Neural cell (in vitro differentiated cells): Measurements from ENCODE around the gene SLC25A21. TPM values are rescaled to one million over a fixed set of nuclear protein-coding genes. Genes with fewer than 3 reads are reported as not detected.
"Not testable (repeated sequence)": the region's sequence is repeated elsewhere in the genome, so short reads cannot be mapped to it uniquely, and the experiment has no call there.

Experiments
- H2AFZ ChIP-seq: fragments of 200-600, 300-800 bp; sonication (generic), shearing (Covaris generic); 2 replicates; pipeline ENCODE4 v1.6.0; 2014; ENCODE audit warnings: low read depth, mild to moderate bottlenecking, antibody characterized with exemption, low read length, moderate library complexity
- H3F3A ChIP-seq: fragments of 200-600 bp; shearing (Covaris generic); 2 replicates; pipeline ENCODE4 v1.6.1; 2016; ENCODE audit warnings: mild to moderate bottlenecking, moderate library complexity, mixed read lengths, antibody characterized with exemption, low read length; ENCODE audit not compliant: insufficient read depth, poor library complexity, severe bottlenecking
- H3K27ac ChIP-seq: fragments of 200-600, 300-800 bp; sonication (generic), shearing (Covaris generic); 2 replicates; pipeline ENCODE4 v1.5.1; 2014; ENCODE audit warnings: mild to moderate bottlenecking, low read length, moderate library complexity
- H3K27me3 ChIP-seq: fragments of 300-800, 200-600 bp; sonication (generic), shearing (Covaris generic); 2 replicates; pipeline ENCODE4 v1.6.0; 2014; ENCODE audit warnings: mild to moderate bottlenecking, low read depth, low read length, moderate library complexity; ENCODE audit not compliant: insufficient read depth
- H3K36me3 ChIP-seq: fragments of 300-800, 200-600 bp; sonication (generic), shearing (Covaris generic); 2 replicates; pipeline ENCODE4 v1.5.1; 2014; ENCODE audit warnings: mild to moderate bottlenecking, antibody characterized with exemption, low read length, moderate library complexity; ENCODE audit not compliant: insufficient read depth
- H3K4me2 ChIP-seq: fragments of 300-800, 200-600 bp; sonication (generic), shearing (Covaris generic); 2 replicates; pipeline ENCODE4 v1.6.0; 2014; ENCODE audit warnings: mild to moderate bottlenecking, low read length
- H3K4me3 ChIP-seq: fragments of 300-800, 200-600 bp; sonication (generic), shearing (Covaris generic); 2 replicates; pipeline ENCODE4 v1.5.1; 2014; ENCODE audit warnings: mild to moderate bottlenecking, low read length, moderate library complexity
- H3K79me2 ChIP-seq: fragments of 200-600 bp; shearing (Covaris generic); replicated peaks from 2 replicates; pipeline ENCODE4 v1.6.0; 2014; ENCODE audit warnings: mild to moderate bottlenecking, low read length, moderate library complexity; ENCODE audit not compliant: insufficient read depth
- H3K9ac ChIP-seq: fragments of 300-800, 200-600 bp; sonication (generic), shearing (Covaris generic); 2 replicates; pipeline ENCODE4 v1.6.1; 2016; ENCODE audit warnings: mild to moderate bottlenecking, low read length, mixed read lengths
- H3K9me2 ChIP-seq: fragments of 200-600 bp; shearing (Covaris generic); 2 replicates; pipeline ENCODE4 v1.6.1; 2016; ENCODE audit warnings: mild to moderate bottlenecking, low read length, mixed read lengths; ENCODE audit not compliant: insufficient read depth
- H3K9me3 ChIP-seq: fragments of 200-600, 300-800 bp; sonication (generic), shearing (Covaris generic); 2 replicates; pipeline ENCODE4 v1.6.1; 2016; ENCODE audit warnings: mild to moderate bottlenecking, mixed run types, low read length, moderate library complexity, mixed read lengths
- H4K20me1 ChIP-seq: fragments of 200-600 bp; shearing (Covaris generic); 2 replicates; pipeline ENCODE4 v1.6.1; 2016; ENCODE audit warnings: mild to moderate bottlenecking, mixed run types; ENCODE audit not compliant: insufficient read depth
- CTCF ChIP-seq: fragments of 450-650 bp; IDR thresholded peaks from 2 replicates; pipeline ENCODE4 v1.5.1; 2014; ENCODE audit warnings: antibody characterized with exemption, mild to moderate bottlenecking, moderate library complexity; ENCODE audit not compliant: poor library complexity, severe bottlenecking
- EP300 ChIP-seq: fragments of 450-650 bp; conservative IDR thresholded peaks from 2 replicates; pipeline ENCODE4 v1.6.1; 2014; ENCODE audit warnings: antibody characterized with exemption, mild to moderate bottlenecking, moderate library complexity; ENCODE audit not compliant: poor library complexity, severe bottlenecking
- EZH2 ChIP-seq: fragments of 200-600, 300-800 bp; shearing (Covaris generic), sonication (generic); IDR thresholded peaks from 2 replicates; pipeline ENCODE4 v1.6.1; 2014; ENCODE audit warnings: antibody characterized with exemption, low read length, borderline replicate concordance, mild to moderate bottlenecking; ENCODE audit not compliant: insufficient read depth, poor library complexity, severe bottlenecking
- MXI1 ChIP-seq: fragments of 450-650 bp; conservative IDR thresholded peaks from 2 replicates; pipeline ENCODE4 v1.6.1; 2014; ENCODE audit warnings: antibody characterized with exemption, mild to moderate bottlenecking; ENCODE audit not compliant: poor library complexity, severe bottlenecking
- POLR2AphosphoS5 ChIP-seq: IDR thresholded peaks from 2 replicates; pipeline ENCODE4 v1.6.1; 2012
- RAD21 ChIP-seq: fragments of 450-650 bp; conservative IDR thresholded peaks from 2 replicates; pipeline ENCODE4 v1.6.1; 2014; ENCODE audit warnings: antibody characterized with exemption, mild to moderate bottlenecking, moderate library complexity
- REST ChIP-seq: IDR thresholded peaks from 2 replicates; pipeline ENCODE4 v1.6.1; 2012; ENCODE audit warnings: borderline replicate concordance
- SMC3 ChIP-seq: fragments of 450-650 bp; conservative IDR thresholded peaks from 2 replicates; pipeline ENCODE4 v1.6.1; 2014; ENCODE audit warnings: antibody characterized with exemption, mild to moderate bottlenecking, moderate library complexity; ENCODE audit not compliant: poor library complexity
- TAF1 ChIP-seq: IDR thresholded peaks from 2 replicates; pipeline ENCODE4 v1.6.1; 2012; ENCODE audit warnings: low read depth
- polyA plus RNA-seq: library from polyadenylated mRNA; depleted of rRNA; stranded (reverse); fragments of >200 nt; gene quantifications from 2 replicates; pipeline ENCODE4 v1.2.3, GENCODE V29; 2014

Gene SLC25A21
- polyA plus RNA-seq, 1 donor from 2014 or later = 0.35 TPM

GRCh38 chr14:36981832-36982529, 190.4 kb downstream of the SLC25A21 start:
- H3K4me2 ChIP-seq = no peak overlapping the region
- no peak overlapping the region for H3K4me3 ChIP-seq
- no peak overlapping the region for H2AFZ ChIP-seq
- no peaks in the 10 kb centered on the region for H3K9me3 ChIP-seq
- no peaks in the 10 kb centered on the region for H3K79me2 ChIP-seq
- H4K20me1 ChIP-seq = no peaks in the 10 kb centered on the region
- no peaks in the 10 kb centered on the region for H3K27me3 ChIP-seq
- no peaks in the 10 kb centered on the region for H3K36me3 ChIP-seq
- no peak for TF ChIP-seq EZH2
- no peak for TF ChIP-seq TAF1
- TF ChIP-seq EP300 = no peak
- H3K27ac ChIP-seq = no peak overlapping the region
- no peaks in the 10 kb centered on the region for H3F3A ChIP-seq
- no peak overlapping the region for H3K9ac ChIP-seq
- H3K9me2 ChIP-seq = no peaks in the 10 kb centered on the region

GRCh38 chr14:36980413-36980812, 192.0 kb downstream of the SLC25A21 start:
- H3K36me3 ChIP-seq, H3K4me3 ChIP-seq, H4K20me1 ChIP-seq, H2AFZ ChIP-seq, H3K27ac ChIP-seq, H3K4me2 ChIP-seq, H3K79me2 ChIP-seq, H3F3A ChIP-seq, H3K9ac ChIP-seq, H3K27me3 ChIP-seq, H3K9me2 ChIP-seq, H3K9me3 ChIP-seq: not testable (repeated sequence)

GRCh38 chr14:36979863-36980262, 192.5 kb downstream of the SLC25A21 start:
- no peaks in the 10 kb centered on the region for H3K36me3 ChIP-seq
- no peaks in the 10 kb centered on the region for H3K27me3 ChIP-seq
- TF ChIP-seq RAD21 (no peak), POLR2AphosphoS5 (no peak), TAF1 (no peak), EP300 (no peak), REST (no peak), MXI1 (no peak), CTCF (no peak), SMC3 (no peak), EZH2 (no peak)
- H3K9me3 ChIP-seq = no peaks in the 10 kb centered on the region
- no peaks in the 10 kb centered on the region for H3K9me2 ChIP-seq
- H3K27ac ChIP-seq = no peak overlapping the region
- H3K79me2 ChIP-seq = no peaks in the 10 kb centered on the region
- H2AFZ ChIP-seq = no peak overlapping the region
- H3F3A ChIP-seq = no peaks in the 10 kb centered on the region
- no peak overlapping the region for H3K4me3 ChIP-seq
- H3K9ac ChIP-seq = no peak overlapping the region
- no peaks in the 10 kb centered on the region for H4K20me1 ChIP-seq
- no peak overlapping the region for H3K4me2 ChIP-seq
